Stomach (tissue), 9 donors: ENCODE measurements around the gene STK38. TPM values are rescaled to one million over a fixed set of nuclear protein-coding genes. Genes with fewer than 3 reads are reported as not detected.

Source experiments
- DNase-seq, 2 donors: peaks; one replicate each; pipeline versions ENCODE4 v3.0.0 to v3.0.0-alpha.2; 2013 to 2019
- H3K27ac ChIP-seq, 5 donors: fragments of 200-600 bp in 4 of 5; sonication (generic) in 4 of 5; one replicate each; pipeline ENCODE4 v1.5.1; 2013 to 2019; ENCODE audit warnings: mild to moderate bottlenecking in 1 of 5, moderate library complexity in 1 of 5
- H3K27me3 ChIP-seq, 3 donors: fragments of 200-600 bp; sonication (generic); one replicate each; pipeline ENCODE4 v1.5.1; 2017 to 2019; ENCODE audit warnings: mixed run types in 1 of 3
- H3K36me3 ChIP-seq, 4 donors: fragments of 200-600 bp; sonication (generic); 1 replicate in 3 of 4; 2 replicates in 1 of 4; pipeline ENCODE4 v1.5.1; 2016 to 2019
- H3K4me1 ChIP-seq, 4 donors: fragments of 200-600 bp; sonication (generic); one replicate each; pipeline ENCODE4 v1.5.1; 2016 to 2019
- H3K4me3 ChIP-seq, 4 donors: fragments of 200-600 bp; sonication (generic) in 3 of 4; one replicate each; pipeline ENCODE4 v1.5.1; 2016 to 2019; ENCODE audit warnings: mild to moderate bottlenecking in 1 of 4
- H3K9me3 ChIP-seq, 4 donors: fragments of 200-600 bp; sonication (generic); one replicate each; pipeline ENCODE4 v1.5.1; 2016 to 2019
- CTCF ChIP-seq, 7 experiments: fragments of 450-650 bp in 4 of 7; fragments of 200-600 bp in 3 of 7; sonication (generic) in 3 of 7; IDR thresholded peaks; one replicate each; pipeline ENCODE4 v1.5.1; 2016 to 2019; ENCODE audit warnings: antibody characterized with exemption in 7 of 7, control low read depth in 2 of 7, mild to moderate bottlenecking in 1 of 7
- EP300 ChIP-seq: sonication (generic); formaldehyde crosslinking; IDR thresholded peaks from one replicate; pipeline ENCODE4 v1.6.1; 2017; ENCODE audit warnings: antibody characterized with exemption
- POLR2A ChIP-seq, 4 donors: fragments of 450-650 bp; IDR thresholded peaks; one replicate each; pipeline ENCODE4 v1.6.1; 2016; ENCODE audit warnings: antibody characterized with exemption in 4 of 4, control low read depth in 2 of 4, mild to moderate bottlenecking in 1 of 4, moderate library complexity in 1 of 4
- POLR2AphosphoS5 ChIP-seq, 3 donors: sonication (generic); formaldehyde crosslinking; IDR thresholded peaks; one replicate each; pipeline ENCODE4 v1.6.1; 2016; ENCODE audit warnings: antibody characterized with exemption in 3 of 3
- WGBS, 5 donors: extraction: QIAGEN DNeasy Blood & Tissue Kit in 3 of 5; methylation state at CpG; one replicate each; pipeline versions ENCODE4 v1.1.5 to v1.1.7; 2013 to 2018; 5-methylcytosine and 5-hydroxymethylcytosine counted together
- intact Hi-C: fragments of 100-400 bp; cut with DNase I; formaldehyde crosslinking; loops from one replicate; pipeline ENCODE4 v1.15.1; 2023; ENCODE audit warnings: low total_unique reads
- polyA plus RNA-seq, 3 donors: library from polyadenylated mRNA; stranded (reverse); fragments of 200-250 nt; gene quantifications; one replicate each; pipeline ENCODE4 v1.2.3, GENCODE V29; 2013
- total RNA-seq, 5 donors: library from RNA; depleted of rRNA; stranded (reverse); fragments of >200 nt; gene quantifications; one replicate each; pipeline versions ENCODE4 v1.1.0 to v1.2.3, GENCODE V29; 2014 to 2016
- donor health status: healthy with polysubstance abuse.
- donor health status: Bipolar disorder and iron deficiency.
- donor health status: healthy.

The STK38 gene
- total and polyA plus RNA-seq, 8 donors: 14.1 to 63.7 (median 24.0) TPM

- no peaks in the 10 kb centered on the region for H3K4me1 ChIP-seq
- 81 to 92% (median 84%) methylated on average over 6 of the region's 6 CpGs for WGBS, 5 donors
- no peaks in the 10 kb centered on the region for H3K9me3 ChIP-seq
- no peaks in the 10 kb centered on the region for H3K27me3 ChIP-seq
- H3K36me3 ChIP-seq: peaks cover 10 to 89% (median 73%) of the 10 kb centered on the region in 4 donors
- no peak for DNase-seq
- no peak overlapping the region for H3K4me3 ChIP-seq
- no peak overlapping the region for H3K27ac ChIP-seq
- no peak for TF ChIP-seq POLR2AphosphoS5 (IDR thresholded peaks at IDR 0.05)
- no peak for TF ChIP-seq POLR2A (IDR thresholded peaks at IDR 0.05)
- TF ChIP-seq EP300: no peak
- intact Hi-C loops: no loop called here
These were observed 45.6 kb downstream of the STK38 start for GRCh38 chr6:36501686-36502085.

DNA sequence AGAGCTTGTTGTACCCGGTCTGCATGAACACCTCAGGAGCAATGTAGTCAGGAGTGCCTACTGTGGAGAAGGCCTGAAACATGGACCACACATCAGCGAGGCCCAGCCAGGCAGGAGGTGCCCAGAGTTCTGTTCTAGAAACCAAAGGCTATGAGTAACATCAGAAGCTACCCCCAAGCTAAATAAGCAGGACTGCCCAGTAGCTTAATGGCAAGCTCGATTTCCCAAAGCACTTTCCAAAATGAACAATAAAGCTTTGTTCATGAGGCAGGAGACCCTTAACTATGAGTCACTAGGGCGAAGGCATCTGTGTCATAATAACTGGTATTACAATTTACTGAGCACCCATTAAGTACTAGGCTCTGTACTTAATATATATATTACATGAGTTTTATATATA lies 47.4 kb downstream of the STK38 start:
- H3K4me3 ChIP-seq: no peak overlapping the region

GRCh38 chr6:36495086-36495485 lies 52.2 kb downstream of the STK38 start:
- no peak for DNase-seq

More for the DNA sequence above, 47.4 kb downstream of the STK38 start:
- Histone ChIP-seq H3K27me3 (no peaks in the 10 kb centered on the region), H3K9me3 (no peaks in the 10 kb centered on the region), H3K4me1 (no peaks in the 10 kb centered on the region), H3K27ac (no peak overlapping the region), H3K36me3 (peaks cover 18 to 90% (median 74%) of the 10 kb centered on the region in 4 donors)
- 70 to 94% (median 88%) methylated on average over 3 to 4 of the region's 4 CpGs for WGBS, 5 donors
- TF ChIP-seq POLR2A (IDR thresholded peaks at IDR 0.05) (no peak), EP300 (no peak), CTCF (IDR thresholded peaks at IDR 0.05) (no peak), POLR2AphosphoS5 (IDR thresholded peaks at IDR 0.05) (no peak)
- DNase-seq: no peak
- intact Hi-C loops: no loop called here

DNA sequence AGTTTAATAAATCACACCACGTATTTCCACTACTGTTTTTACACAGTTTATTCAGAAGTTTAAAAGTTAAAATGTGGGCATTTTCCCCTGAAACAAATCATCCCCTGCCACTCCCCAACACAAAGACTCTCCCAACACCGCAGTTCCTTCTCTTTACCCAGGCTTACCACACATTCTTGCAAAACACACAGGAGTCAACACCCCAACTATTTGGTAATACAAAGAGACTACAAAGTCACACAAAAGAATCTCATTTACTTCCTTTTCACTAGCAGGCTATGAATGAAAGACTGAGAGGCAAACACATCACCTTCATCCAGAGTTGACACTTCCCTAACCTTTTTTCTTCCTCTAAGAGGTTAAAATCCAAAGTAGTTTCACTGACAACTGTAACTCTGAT lies 53.4 kb downstream of the STK38 start:
- peak in 1 of 2 donors; percentile 54 for DNase-seq
- intact Hi-C loops: no loop called here
- Histone ChIP-seq H3K27me3 (no peaks in the 10 kb centered on the region), H3K9me3 (no peaks in the 10 kb centered on the region), H3K27ac (peak overlapping the region in 2 of 5 donors; percentile 42), H3K36me3 (peaks cover 18 to 76% (median 74%) of the 10 kb centered on the region in 4 donors), H3K4me3 (no peak overlapping the region), H3K4me1 (peaks cover 0 to 21% (median 0%) of the 10 kb centered on the region in 4 donors)
- TF ChIP-seq CTCF (IDR thresholded peaks at IDR 0.05) (no peak), POLR2A (IDR thresholded peaks at IDR 0.05) (no peak), POLR2AphosphoS5 (IDR thresholded peaks at IDR 0.05) (no peak), EP300 (no peak)
- 42 to 62% (median 49%) methylated on average over 2 of the region's 2 CpGs for WGBS, 5 donors

More at GRCh38 chr6:36495086-36495485, 52.2 kb downstream of the STK38 start:
- H3K9me3 ChIP-seq: no peaks in the 10 kb centered on the region
- no peaks in the 10 kb centered on the region for H3K27me3 ChIP-seq
- H3K4me3 ChIP-seq: no peak overlapping the region
- H3K4me1 ChIP-seq: peaks cover 0 to 21% (median 0%) of the 10 kb centered on the region in 4 donors
- TF ChIP-seq CTCF (IDR thresholded peaks at IDR 0.05) (no peak), EP300 (no peak), POLR2A (IDR thresholded peaks at IDR 0.05) (no peak), POLR2AphosphoS5 (IDR thresholded peaks at IDR 0.05) (no peak)
- WGBS, 5 donors: 86 to 98% (median 96%) methylated on average over 5 of the region's 5 CpGs
- intact Hi-C loops: no loop called here
- no peak overlapping the region for H3K27ac ChIP-seq
- H3K36me3 ChIP-seq: peaks cover 18 to 83% (median 78%) of the 10 kb centered on the region in 4 donors

DNA sequence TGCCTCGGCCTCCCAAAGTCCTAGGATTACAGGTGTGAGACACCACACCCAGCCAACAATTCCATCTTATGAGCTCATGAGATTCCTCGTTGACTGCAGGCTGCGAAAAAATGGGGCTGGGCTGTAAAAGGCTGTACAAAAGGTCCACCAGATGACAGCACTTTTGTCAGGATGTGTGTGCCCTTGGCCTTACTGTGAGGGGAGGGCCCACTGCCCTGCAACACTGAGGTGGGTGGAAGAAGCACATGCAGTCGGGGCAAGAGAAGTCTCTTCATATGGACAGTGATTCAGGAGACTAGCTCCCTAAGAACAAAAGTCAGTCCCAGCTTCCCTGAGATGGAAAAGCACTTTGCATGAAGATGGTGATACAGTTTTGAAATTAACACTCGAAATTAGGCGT lies 54.0 kb downstream of the STK38 start:
- Histone ChIP-seq H3K9me3 (no peaks in the 10 kb centered on the region), H3K36me3 (peaks cover 18 to 76% (median 73%) of the 10 kb centered on the region in 4 donors), H3K27ac (peak overlapping the region in 2 of 5 donors; percentile 42), H3K27me3 (no peaks in the 10 kb centered on the region), H3K4me3 (no peak overlapping the region), H3K4me1 (peaks cover 0 to 21% (median 0%) of the 10 kb centered on the region in 4 donors)
- TF ChIP-seq CTCF (IDR thresholded peaks at IDR 0.05): no peak
- no peak for TF ChIP-seq EP300
- no peak for TF ChIP-seq POLR2A (IDR thresholded peaks at IDR 0.05)
- no peak for TF ChIP-seq POLR2AphosphoS5 (IDR thresholded peaks at IDR 0.05)
- WGBS, 5 donors: 72 to 91% (median 84%) methylated on average over 6 of the region's 6 CpGs
- DNase-seq: no peak
- intact Hi-C loops: no loop called here
